ENCODE measurements around the gene PLCG1.

Gene PLCG1

DNA sequence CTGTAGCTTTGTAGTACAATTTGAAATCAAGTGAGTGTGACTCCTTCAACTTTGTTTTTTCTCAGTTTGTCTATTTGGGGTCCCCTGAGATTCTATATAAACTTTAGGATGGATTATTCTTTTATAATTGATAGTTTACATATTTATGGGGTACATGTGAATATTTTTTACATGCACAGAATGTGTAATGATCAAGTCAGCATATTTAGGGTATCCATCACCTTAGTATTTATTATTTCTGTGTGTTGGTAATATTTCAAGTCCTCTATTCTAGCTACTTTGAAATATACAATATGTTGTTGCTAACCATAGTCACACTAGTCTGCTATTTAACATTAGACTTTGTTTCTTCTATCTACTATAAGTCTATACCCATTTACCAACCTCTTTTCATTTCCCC is 50.3 kb downstream of the PLCG1 start:
- no peak overlapping the region for H3K27ac ChIP-seq
- TF ChIP-seq, protein P1, sequence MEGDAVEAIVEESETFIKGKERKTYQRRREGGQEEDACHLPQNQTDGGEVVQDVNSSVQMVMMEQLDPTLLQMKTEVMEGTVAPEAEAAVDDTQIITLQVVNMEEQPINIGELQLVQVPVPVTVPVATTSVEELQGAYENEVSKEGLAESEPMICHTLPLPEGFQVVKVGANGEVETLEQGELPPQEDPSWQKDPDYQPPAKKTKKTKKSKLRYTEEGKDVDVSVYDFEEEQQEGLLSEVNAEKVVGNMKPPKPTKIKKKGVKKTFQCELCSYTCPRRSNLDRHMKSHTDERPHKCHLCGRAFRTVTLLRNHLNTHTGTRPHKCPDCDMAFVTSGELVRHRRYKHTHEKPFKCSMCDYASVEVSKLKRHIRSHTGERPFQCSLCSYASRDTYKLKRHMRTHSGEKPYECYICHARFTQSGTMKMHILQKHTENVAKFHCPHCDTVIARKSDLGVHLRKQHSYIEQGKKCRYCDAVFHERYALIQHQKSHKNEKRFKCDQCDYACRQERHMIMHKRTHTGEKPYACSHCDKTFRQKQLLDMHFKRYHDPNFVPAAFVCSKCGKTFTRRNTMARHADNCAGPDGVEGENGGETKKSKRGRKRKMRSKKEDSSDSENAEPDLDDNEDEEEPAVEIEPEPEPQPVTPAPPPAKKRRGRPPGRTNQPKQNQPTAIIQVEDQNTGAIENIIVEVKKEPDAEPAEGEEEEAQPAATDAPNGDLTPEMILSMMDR (IDR thresholded peaks at IDR 0.05) = no peak
- no peak for TF ChIP-seq ZFX (IDR thresholded peaks at IDR 0.05; ENCODE audit: borderline replicate concordance)

- no peak overlapping the region for H3K27ac ChIP-seq
- TF ChIP-seq, protein P1 (IDR thresholded peaks at IDR 0.05) = no peak
These were observed 54.5 kb downstream of the PLCG1 start for GRCh38 chr20:41191562-41192500.

DNA sequence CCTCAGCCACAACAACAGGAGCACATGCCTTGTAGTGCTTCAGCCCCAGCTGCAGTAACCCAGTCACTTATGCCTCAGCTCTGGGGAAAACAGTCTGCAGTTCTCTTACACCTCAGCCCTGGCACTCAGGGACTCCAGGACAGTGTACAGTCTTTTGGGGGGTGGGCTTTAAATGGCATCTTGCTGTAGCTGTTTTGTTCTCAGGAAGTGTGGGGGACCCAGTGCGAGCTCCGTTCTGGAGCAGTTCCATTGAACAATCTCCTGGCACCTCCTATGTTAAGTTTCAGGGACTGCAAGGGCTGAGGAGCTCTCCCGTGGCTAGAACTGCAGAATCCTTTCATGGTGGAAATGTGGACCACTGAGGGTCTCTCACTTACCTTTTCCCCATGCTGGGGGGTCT is 55.2 kb downstream of the PLCG1 start:
- H3K27ac ChIP-seq = no peak overlapping the region
- TF ChIP-seq, protein P1 (IDR thresholded peaks at IDR 0.05) = no peak
- no peak for TF ChIP-seq ZFX (IDR thresholded peaks at IDR 0.05; ENCODE audit: borderline replicate concordance)

GRCh38 chr20:41196653-41197225 is 59.4 kb downstream of the PLCG1 start:
- TF ChIP-seq, protein P1 (IDR thresholded peaks at IDR 0.05) = no peak
- TF ChIP-seq ZFX (IDR thresholded peaks at IDR 0.05; ENCODE audit: borderline replicate concordance) = no peak
- no peak overlapping the region for H3K27ac ChIP-seq

GRCh38 chr20:41198443-41198842 is 61.1 kb downstream of the PLCG1 start:
- H3K27ac ChIP-seq = no peak overlapping the region
- TF ChIP-seq, protein P1 (IDR thresholded peaks at IDR 0.05) = no peak
- TF ChIP-seq ZFX (IDR thresholded peaks at IDR 0.05; ENCODE audit: borderline replicate concordance) = no peak

GRCh38 chr20:41200446-41201202 is 63.3 kb downstream of the PLCG1 start:
- TF ChIP-seq, protein P1 (IDR thresholded peaks at IDR 0.05) = no peak
- TF ChIP-seq ZFX (IDR thresholded peaks at IDR 0.05; ENCODE audit: borderline replicate concordance) = no peak
- H3K27ac ChIP-seq = no peak overlapping the region

Data from 22Rv1 (cell line).